HG02610 (cell line): ENCODE results near the gene DENND11.
"Not testable (repeated sequence)": the region's sequence is repeated elsewhere in the genome, so short reads cannot be mapped to it uniquely, and the experiment has no call there.

Experiments used
- ATAC-seq: cut with Tn5 transposase; IDR thresholded peaks from one replicate; pipeline ENCODE4 v1.9.1; 2021; ENCODE audit warnings: mild to moderate bottlenecking, moderate library complexity; ENCODE audit not compliant: unreplicated experiment

DENND11 gene

GRCh38 chr7:141709318-141709717 is 7.4 kb upstream of the DENND11 start:
- no peak for ATAC-seq

GRCh38 chr7:141708351-141708750 is 6.4 kb upstream of the DENND11 start, which contains the start of gene WEE2:
Gene WEE2, plus strand, starts transcription at chr7:141708353. Its CDS starts 406 bp downstream, at chr7:141708759.
- no peak for ATAC-seq

GRCh38 chr7:141706239-141707064 is 4.5 kb upstream of the DENND11 start:
- no peak for ATAC-seq

GRCh38 chr7:141704741-141705140 is 2.8 kb upstream of the DENND11 start:
- ATAC-seq = no peak

- no peak for ATAC-seq
These were observed 2.1 kb upstream of the DENND11 start for GRCh38 chr7:141704112-141704511.

GRCh38 chr7:141702892-141703291 is 926 bp upstream of the DENND11 start:
- no peak for ATAC-seq

GRCh38 chr7:141701489-141702046 is 398 bp downstream of the DENND11 start:
- peak; percentile 80 for ATAC-seq

GRCh38 chr7:141700848-141701371 is 1.1 kb downstream of the DENND11 start:
- ATAC-seq = no peak

GRCh38 chr7:141700296-141700847 is 1.6 kb downstream of the DENND11 start:
- no peak for ATAC-seq

GRCh38 chr7:141699860-141700259 is 2.1 kb downstream of the DENND11 start:
- no peak for ATAC-seq

- no peak for ATAC-seq
These were observed 3.5 kb downstream of the DENND11 start for GRCh38 chr7:141698247-141699015.

- no peak for ATAC-seq
These were observed 4.6 kb downstream of the DENND11 start for GRCh38 chr7:141697211-141697871.

GRCh38 chr7:141696348-141696747 is 5.6 kb downstream of the DENND11 start:
- ATAC-seq = no peak

- ATAC-seq = no peak
These were observed 6.1 kb downstream of the DENND11 start for GRCh38 chr7:141695803-141696289.

GRCh38 chr7:141693082-141693481 is 8.9 kb downstream of the DENND11 start:
- ATAC-seq = no peak

GRCh38 chr7:141691961-141692360 is 10.0 kb downstream of the DENND11 start:
- ATAC-seq = no peak

GRCh38 chr7:141691540-141691939 is 10.4 kb downstream of the DENND11 start:
- ATAC-seq = no peak

- ATAC-seq = not testable (repeated sequence)
These were observed 12.7 kb downstream of the DENND11 start for GRCh38 chr7:141689072-141689825.

GRCh38 chr7:141688043-141688442 is 13.9 kb downstream of the DENND11 start:
- no peak for ATAC-seq

GRCh38 chr7:141686670-141687069 is 15.3 kb downstream of the DENND11 start:
- ATAC-seq = no peak
